GM23338 (cell line): ENCODE measurements around the gene GPR22. TPM values are rescaled to one million over a fixed set of nuclear protein-coding genes. Genes with fewer than 3 reads are reported as not detected.

Experiments
- ATAC-seq: fragments of 200-7000 bp; cut with Tn5 transposase; 3 replicates; pipeline ENCODE4 v1.9.1; 2020
- DNase-seq: peaks from one replicate; pipeline ENCODE4 v3.0.0-alpha.2; 2015; ENCODE audit warnings: low spot score
- H2AFZ ChIP-seq: fragments of 200-600 bp; sonication (generic); 2 replicates; pipeline ENCODE4 v1.8.0; 2016; ENCODE audit warnings: antibody characterized with exemption, mild to moderate bottlenecking, moderate library complexity
- H3F3A ChIP-seq: fragments of 200-600 bp; sonication (generic); replicated peaks from 2 replicates; pipeline ENCODE4 v1.8.0; 2017; ENCODE audit warnings: antibody characterized with exemption, mixed run types, low read depth
- H3K27ac ChIP-seq: fragments of 200-600 bp; sonication (generic); 2 replicates; pipeline ENCODE4 v1.6.1; 2016; ENCODE audit warnings: low read depth
- H3K27me3 ChIP-seq: fragments of 200-600 bp; sonication (generic); 2 replicates; pipeline ENCODE4 v1.8.0; 2016; ENCODE audit warnings: mild to moderate bottlenecking, mixed run types, moderate library complexity; ENCODE audit not compliant: insufficient read depth
- H3K36me3 ChIP-seq: fragments of 200-600 bp; sonication (generic); 2 replicates; pipeline ENCODE4 v1.8.0; 2016; ENCODE audit warnings: mild to moderate bottlenecking; ENCODE audit not compliant: insufficient read depth
- H3K4me1 ChIP-seq: fragments of 200-600 bp; sonication (generic); 2 replicates; pipeline ENCODE4 v1.8.0; 2016; ENCODE audit warnings: mild to moderate bottlenecking, moderate library complexity; ENCODE audit not compliant: insufficient read depth
- H3K4me2 ChIP-seq: fragments of 200-600 bp; sonication (generic); 2 replicates; pipeline ENCODE4 v1.7.1; 2017; ENCODE audit warnings: mixed run types
- H3K4me3 ChIP-seq: fragments of 200-600 bp; sonication (generic); 2 replicates; pipeline ENCODE4 v1.6.1; 2016; ENCODE audit warnings: mixed run types
- H3K79me2 ChIP-seq: fragments of 200-600 bp; sonication (generic); replicated peaks from 2 replicates; pipeline ENCODE4 v1.8.0; 2017; ENCODE audit warnings: mild to moderate bottlenecking; ENCODE audit not compliant: insufficient read depth
- H3K9me2 ChIP-seq: fragments of 200-600 bp; sonication (generic); 2 replicates; pipeline ENCODE4 v1.8.0; 2017; ENCODE audit not compliant: insufficient read depth
- H4K20me1 ChIP-seq: fragments of 200-600 bp; sonication (generic); replicated peaks from 2 replicates; pipeline ENCODE4 v1.8.0; 2017; ENCODE audit warnings: mild to moderate bottlenecking; ENCODE audit not compliant: insufficient read depth
- H3K27ac Mint-ChIP-seq: 2 replicates; pipeline ENCODE4 v1.8.0; 2020; ENCODE audit warnings: inconsistent platforms, mild to moderate bottlenecking, moderate library complexity, mixed read lengths
- H3K27me3 Mint-ChIP-seq: 3 replicates; pipeline ENCODE4 v1.8.0; 2022; ENCODE audit warnings: low read depth, mild to moderate bottlenecking, moderate library complexity, mixed read lengths, inconsistent platforms; ENCODE audit not compliant: insufficient read depth, poor library complexity
- H3K36me3 Mint-ChIP-seq: 3 replicates; pipeline ENCODE4 v1.8.0; 2021; ENCODE audit warnings: low read depth, mild to moderate bottlenecking, inconsistent platforms, moderate library complexity, mixed read lengths
- H3K4me1 Mint-ChIP-seq: 3 replicates; pipeline ENCODE4 v1.8.0; 2020; ENCODE audit warnings: mild to moderate bottlenecking, inconsistent platforms, mixed read lengths
- H3K4me3 Mint-ChIP-seq: 3 replicates; pipeline ENCODE4 v1.8.0; 2021; ENCODE audit warnings: moderate library complexity, mild to moderate bottlenecking, inconsistent platforms, mixed read lengths
- H3K9me3 Mint-ChIP-seq: 3 replicates; pipeline ENCODE4 v1.8.0; 2020; ENCODE audit warnings: moderate library complexity, mild to moderate bottlenecking, inconsistent platforms, mixed read lengths
- CREB1 ChIP-seq: fragments of 250-450 bp; sonication (Bioruptor Pico); IDR thresholded peaks from 2 replicates; pipeline ENCODE4 v1.5.0; 2020; ENCODE audit warnings: low read depth, mild to moderate bottlenecking, moderate library complexity
- EZH2 ChIP-seq: fragments of 200-600 bp; sonication (generic); IDR thresholded peaks from one replicate; pipeline ENCODE4 v1.8.0; 2017; ENCODE audit warnings: antibody characterized with exemption, mild to moderate bottlenecking, low read depth; ENCODE audit not compliant: unreplicated experiment
- EZH2phosphoT487 ChIP-seq: fragments of 200-600 bp; sonication (generic); IDR thresholded peaks from one replicate; pipeline ENCODE4 v1.8.1; 2018; ENCODE audit warnings: antibody characterized with exemption; ENCODE audit not compliant: unreplicated experiment
- JUNB ChIP-seq: IDR thresholded peaks from one replicate; pipeline ENCODE4 v1.6.1; 2016; ENCODE audit warnings: antibody characterized with exemption; ENCODE audit not compliant: unreplicated experiment
- NANOG ChIP-seq: IDR thresholded peaks from 2 replicates; pipeline ENCODE4 v1.6.1; 2016; ENCODE audit warnings: antibody characterized with exemption, borderline replicate concordance
- POLR2AphosphoS5 ChIP-seq: IDR thresholded peaks from 2 replicates; pipeline ENCODE4 v1.6.1; 2016; ENCODE audit warnings: antibody characterized with exemption, low read depth
- STAT1 ChIP-seq: IDR thresholded peaks from one replicate; pipeline ENCODE4 v1.6.1; 2016; ENCODE audit warnings: antibody characterized with exemption; ENCODE audit not compliant: unreplicated experiment
- ZNF114 ChIP-seq: fragments of 250-450 bp; sonication (Bioruptor Pico); IDR thresholded peaks from 2 replicates; pipeline ENCODE4 v1.5.0; 2020; ENCODE audit warnings: mild to moderate bottlenecking, moderate library complexity
- ZNF331 ChIP-seq: fragments of 250-450 bp; sonication (Bioruptor Pico); IDR thresholded peaks from 2 replicates; pipeline ENCODE4 v1.5.0; 2020; ENCODE audit warnings: low read depth, mild to moderate bottlenecking, moderate library complexity
- long read RNA-seq: library from polyadenylated mRNA; unstranded; transcript quantifications from one replicate; pipeline ENCODE4 v2.0.0, GENCODE V29; 2020; ENCODE audit not compliant: unreplicated experiment
- polyA plus RNA-seq: library from polyadenylated mRNA; unstranded; fragments of >200 nt; fragmentation: Nextera tagmentation; extraction: Ambion mirVana; gene quantifications from 2 replicates; pipeline ENCODE4 v1.2.1, GENCODE V29; 2016
- total RNA-seq: library from RNA; depleted of rRNA; stranded (reverse); fragments of >200 nt; shearing (Covaris generic); gene quantifications from 2 replicates; pipeline ENCODE4 v1.2.3, GENCODE V29; 2014; rRNA removed
- TF ChIP-seq, protein P1 (sequence below): fragments of 250-450 bp; sonication (Bioruptor Pico); IDR thresholded peaks from 2 replicates; pipeline ENCODE4 v1.5.0; 2020; ENCODE audit warnings: mild to moderate bottlenecking, moderate library complexity
- TF ChIP-seq, protein P2 (sequence below), 2 experiments: fragments of 200-600 bp in 1 of 2; sonication (generic) in 1 of 2; conservative IDR thresholded peaks; 2 replicates each; pipeline versions ENCODE4 v1.5.1 to v1.6.1; 2016 to 2017; ENCODE audit warnings: antibody characterized with exemption in 2 of 2, low read depth in 2 of 2, mild to moderate bottlenecking in 2 of 2, moderate library complexity in 1 of 2
- TF ChIP-seq, protein P3 (sequence below): IDR thresholded peaks from 2 replicates; pipeline ENCODE4 v1.6.1; 2016; ENCODE audit warnings: antibody characterized with exemption
- TF ChIP-seq, protein P4 (sequence below): IDR thresholded peaks from one replicate; pipeline ENCODE4 v1.6.1; 2018; ENCODE audit warnings: antibody characterized with exemption; ENCODE audit not compliant: unreplicated experiment

Gene GPR22, protein sequence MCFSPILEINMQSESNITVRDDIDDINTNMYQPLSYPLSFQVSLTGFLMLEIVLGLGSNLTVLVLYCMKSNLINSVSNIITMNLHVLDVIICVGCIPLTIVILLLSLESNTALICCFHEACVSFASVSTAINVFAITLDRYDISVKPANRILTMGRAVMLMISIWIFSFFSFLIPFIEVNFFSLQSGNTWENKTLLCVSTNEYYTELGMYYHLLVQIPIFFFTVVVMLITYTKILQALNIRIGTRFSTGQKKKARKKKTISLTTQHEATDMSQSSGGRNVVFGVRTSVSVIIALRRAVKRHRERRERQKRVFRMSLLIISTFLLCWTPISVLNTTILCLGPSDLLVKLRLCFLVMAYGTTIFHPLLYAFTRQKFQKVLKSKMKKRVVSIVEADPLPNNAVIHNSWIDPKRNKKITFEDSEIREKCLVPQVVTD
- not detected in 2 replicates for total RNA-seq
- polyA plus RNA-seq, result 2.0 and 3.4 TPM in 2 replicates
- long read RNA-seq, result 0 reads

DNA sequence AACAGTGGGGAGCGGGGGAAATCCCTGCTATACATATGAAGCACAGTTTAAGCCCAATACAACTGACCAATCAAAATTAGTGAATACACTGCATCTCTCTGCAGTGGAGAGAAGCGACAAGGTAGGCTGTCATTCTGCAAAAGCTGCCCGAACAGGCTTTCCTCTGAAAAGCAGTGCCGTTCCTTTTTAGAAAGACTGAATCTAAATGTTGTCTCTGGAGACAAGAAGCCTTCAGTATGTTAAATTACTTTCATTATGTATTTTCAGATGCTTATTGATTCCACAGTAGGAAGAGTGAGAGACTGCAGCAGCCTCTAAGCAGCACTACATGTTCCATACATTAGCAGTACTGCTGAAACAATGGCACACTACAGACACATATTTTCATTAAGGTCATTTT, at the start of gene GPR22:
GPR22 (plus strand) TSS at position 129 of the 400 bp plus-strand sequence. CDS start 4,004 bp downstream, outside the sequence.
- no peaks in the 10 kb centered on the region for H3K27me3 ChIP-seq
- H3K4me3 Mint-ChIP-seq, result no peak within 1 kb of the TSS
- H3K4me1 ChIP-seq, result no peaks in the 10 kb centered on the region
- DNase-seq (peak; percentile 18), ATAC-seq (peak; percentile 54)
- no peaks in the 10 kb centered on the region for H3F3A ChIP-seq
- H3K27ac ChIP-seq, result no peak within 1 kb of the TSS
- no peaks in the 10 kb centered on the region for H3K9me3 Mint-ChIP-seq
- H3K4me3 ChIP-seq, result no peak within 1 kb of the TSS
- H3K27me3 Mint-ChIP-seq, result no peaks in the 10 kb centered on the region
- TF ChIP-seq ZNF331 (CRISPR knock-in tag) (no peak), STAT1 (no peak), EZH2phosphoT487 (no peak), CREB1 (CRISPR knock-in tag) (no peak), NANOG (no peak), POLR2AphosphoS5 (no peak), EZH2 (no peak), ZNF114 (CRISPR knock-in tag) (no peak), JUNB (no peak)
- TF ChIP-seq, protein P1, sequence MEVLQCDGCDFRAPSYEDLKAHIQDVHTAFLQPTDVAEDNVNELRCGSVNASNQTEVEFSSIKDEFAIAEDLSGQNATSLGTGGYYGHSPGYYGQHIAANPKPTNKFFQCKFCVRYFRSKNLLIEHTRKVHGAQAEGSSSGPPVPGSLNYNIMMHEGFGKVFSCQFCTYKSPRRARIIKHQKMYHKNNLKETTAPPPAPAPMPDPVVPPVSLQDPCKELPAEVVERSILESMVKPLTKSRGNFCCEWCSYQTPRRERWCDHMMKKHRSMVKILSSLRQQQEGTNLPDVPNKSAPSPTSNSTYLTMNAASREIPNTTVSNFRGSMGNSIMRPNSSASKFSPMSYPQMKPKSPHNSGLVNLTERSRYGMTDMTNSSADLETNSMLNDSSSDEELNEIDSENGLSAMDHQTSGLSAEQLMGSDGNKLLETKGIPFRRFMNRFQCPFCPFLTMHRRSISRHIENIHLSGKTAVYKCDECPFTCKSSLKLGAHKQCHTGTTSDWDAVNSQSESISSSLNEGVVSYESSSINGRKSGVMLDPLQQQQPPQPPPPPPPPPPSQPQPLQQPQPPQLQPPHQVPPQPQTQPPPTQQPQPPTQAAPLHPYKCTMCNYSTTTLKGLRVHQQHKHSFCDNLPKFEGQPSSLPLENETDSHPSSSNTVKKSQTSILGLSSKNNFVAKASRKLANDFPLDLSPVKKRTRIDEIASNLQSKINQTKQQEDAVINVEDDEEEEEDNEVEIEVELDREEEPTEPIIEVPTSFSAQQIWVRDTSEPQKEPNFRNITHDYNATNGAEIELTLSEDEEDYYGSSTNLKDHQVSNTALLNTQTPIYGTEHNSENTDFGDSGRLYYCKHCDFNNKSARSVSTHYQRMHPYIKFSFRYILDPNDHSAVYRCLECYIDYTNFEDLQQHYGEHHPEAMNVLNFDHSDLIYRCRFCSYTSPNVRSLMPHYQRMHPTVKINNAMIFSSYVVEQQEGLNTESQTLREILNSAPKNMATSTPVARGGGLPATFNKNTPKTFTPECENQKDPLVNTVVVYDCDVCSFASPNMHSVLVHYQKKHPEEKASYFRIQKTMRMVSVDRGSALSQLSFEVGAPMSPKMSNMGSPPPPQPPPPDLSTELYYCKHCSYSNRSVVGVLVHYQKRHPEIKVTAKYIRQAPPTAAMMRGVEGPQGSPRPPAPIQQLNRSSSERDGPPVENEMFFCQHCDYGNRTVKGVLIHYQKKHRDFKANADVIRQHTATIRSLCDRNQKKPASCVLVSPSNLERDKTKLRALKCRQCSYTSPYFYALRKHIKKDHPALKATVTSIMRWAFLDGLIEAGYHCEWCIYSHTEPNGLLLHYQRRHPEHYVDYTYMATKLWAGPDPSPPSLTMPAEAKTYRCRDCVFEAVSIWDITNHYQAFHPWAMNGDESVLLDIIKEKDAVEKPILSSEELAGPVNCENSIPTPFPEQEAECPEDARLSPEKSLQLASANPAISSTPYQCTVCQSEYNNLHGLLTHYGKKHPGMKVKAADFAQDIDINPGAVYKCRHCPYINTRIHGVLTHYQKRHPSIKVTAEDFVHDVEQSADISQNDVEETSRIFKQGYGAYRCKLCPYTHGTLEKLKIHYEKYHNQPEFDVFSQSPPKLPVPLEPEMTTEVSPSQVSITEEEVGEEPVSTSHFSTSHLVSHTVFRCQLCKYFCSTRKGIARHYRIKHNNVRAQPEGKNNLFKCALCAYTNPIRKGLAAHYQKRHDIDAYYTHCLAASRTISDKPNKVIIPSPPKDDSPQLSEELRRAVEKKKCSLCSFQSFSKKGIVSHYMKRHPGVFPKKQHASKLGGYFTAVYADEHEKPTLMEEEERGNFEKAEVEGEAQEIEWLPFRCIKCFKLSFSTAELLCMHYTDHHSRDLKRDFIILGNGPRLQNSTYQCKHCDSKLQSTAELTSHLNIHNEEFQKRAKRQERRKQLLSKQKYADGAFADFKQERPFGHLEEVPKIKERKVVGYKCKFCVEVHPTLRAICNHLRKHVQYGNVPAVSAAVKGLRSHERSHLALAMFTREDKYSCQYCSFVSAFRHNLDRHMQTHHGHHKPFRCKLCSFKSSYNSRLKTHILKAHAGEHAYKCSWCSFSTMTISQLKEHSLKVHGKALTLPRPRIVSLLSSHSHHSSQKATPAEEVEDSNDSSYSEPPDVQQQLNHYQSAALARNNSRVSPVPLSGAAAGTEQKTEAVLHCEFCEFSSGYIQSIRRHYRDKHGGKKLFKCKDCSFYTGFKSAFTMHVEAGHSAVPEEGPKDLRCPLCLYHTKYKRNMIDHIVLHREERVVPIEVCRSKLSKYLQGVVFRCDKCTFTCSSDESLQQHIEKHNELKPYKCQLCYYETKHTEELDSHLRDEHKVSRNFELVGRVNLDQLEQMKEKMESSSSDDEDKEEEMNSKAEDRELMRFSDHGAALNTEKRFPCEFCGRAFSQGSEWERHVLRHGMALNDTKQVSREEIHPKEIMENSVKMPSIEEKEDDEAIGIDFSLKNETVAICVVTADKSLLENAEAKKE, result no peak
- TF ChIP-seq, protein P2, sequence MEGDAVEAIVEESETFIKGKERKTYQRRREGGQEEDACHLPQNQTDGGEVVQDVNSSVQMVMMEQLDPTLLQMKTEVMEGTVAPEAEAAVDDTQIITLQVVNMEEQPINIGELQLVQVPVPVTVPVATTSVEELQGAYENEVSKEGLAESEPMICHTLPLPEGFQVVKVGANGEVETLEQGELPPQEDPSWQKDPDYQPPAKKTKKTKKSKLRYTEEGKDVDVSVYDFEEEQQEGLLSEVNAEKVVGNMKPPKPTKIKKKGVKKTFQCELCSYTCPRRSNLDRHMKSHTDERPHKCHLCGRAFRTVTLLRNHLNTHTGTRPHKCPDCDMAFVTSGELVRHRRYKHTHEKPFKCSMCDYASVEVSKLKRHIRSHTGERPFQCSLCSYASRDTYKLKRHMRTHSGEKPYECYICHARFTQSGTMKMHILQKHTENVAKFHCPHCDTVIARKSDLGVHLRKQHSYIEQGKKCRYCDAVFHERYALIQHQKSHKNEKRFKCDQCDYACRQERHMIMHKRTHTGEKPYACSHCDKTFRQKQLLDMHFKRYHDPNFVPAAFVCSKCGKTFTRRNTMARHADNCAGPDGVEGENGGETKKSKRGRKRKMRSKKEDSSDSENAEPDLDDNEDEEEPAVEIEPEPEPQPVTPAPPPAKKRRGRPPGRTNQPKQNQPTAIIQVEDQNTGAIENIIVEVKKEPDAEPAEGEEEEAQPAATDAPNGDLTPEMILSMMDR (conservative IDR thresholded peaks at IDR 0.05; ENCODE audit: low read depth in 2 of 2), result no peak
- TF ChIP-seq, protein P3, sequence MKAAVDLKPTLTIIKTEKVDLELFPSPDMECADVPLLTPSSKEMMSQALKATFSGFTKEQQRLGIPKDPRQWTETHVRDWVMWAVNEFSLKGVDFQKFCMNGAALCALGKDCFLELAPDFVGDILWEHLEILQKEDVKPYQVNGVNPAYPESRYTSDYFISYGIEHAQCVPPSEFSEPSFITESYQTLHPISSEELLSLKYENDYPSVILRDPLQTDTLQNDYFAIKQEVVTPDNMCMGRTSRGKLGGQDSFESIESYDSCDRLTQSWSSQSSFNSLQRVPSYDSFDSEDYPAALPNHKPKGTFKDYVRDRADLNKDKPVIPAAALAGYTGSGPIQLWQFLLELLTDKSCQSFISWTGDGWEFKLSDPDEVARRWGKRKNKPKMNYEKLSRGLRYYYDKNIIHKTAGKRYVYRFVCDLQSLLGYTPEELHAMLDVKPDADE, result no peak
- TF ChIP-seq, protein P4, sequence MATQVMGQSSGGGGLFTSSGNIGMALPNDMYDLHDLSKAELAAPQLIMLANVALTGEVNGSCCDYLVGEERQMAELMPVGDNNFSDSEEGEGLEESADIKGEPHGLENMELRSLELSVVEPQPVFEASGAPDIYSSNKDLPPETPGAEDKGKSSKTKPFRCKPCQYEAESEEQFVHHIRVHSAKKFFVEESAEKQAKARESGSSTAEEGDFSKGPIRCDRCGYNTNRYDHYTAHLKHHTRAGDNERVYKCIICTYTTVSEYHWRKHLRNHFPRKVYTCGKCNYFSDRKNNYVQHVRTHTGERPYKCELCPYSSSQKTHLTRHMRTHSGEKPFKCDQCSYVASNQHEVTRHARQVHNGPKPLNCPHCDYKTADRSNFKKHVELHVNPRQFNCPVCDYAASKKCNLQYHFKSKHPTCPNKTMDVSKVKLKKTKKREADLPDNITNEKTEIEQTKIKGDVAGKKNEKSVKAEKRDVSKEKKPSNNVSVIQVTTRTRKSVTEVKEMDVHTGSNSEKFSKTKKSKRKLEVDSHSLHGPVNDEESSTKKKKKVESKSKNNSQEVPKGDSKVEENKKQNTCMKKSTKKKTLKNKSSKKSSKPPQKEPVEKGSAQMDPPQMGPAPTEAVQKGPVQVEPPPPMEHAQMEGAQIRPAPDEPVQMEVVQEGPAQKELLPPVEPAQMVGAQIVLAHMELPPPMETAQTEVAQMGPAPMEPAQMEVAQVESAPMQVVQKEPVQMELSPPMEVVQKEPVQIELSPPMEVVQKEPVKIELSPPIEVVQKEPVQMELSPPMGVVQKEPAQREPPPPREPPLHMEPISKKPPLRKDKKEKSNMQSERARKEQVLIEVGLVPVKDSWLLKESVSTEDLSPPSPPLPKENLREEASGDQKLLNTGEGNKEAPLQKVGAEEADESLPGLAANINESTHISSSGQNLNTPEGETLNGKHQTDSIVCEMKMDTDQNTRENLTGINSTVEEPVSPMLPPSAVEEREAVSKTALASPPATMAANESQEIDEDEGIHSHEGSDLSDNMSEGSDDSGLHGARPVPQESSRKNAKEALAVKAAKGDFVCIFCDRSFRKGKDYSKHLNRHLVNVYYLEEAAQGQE, result no peak
- no peak within 1 kb of the TSS for H2AFZ ChIP-seq
- H3K27ac Mint-ChIP-seq, result no peak within 1 kb of the TSS
- no peak within 1 kb of the TSS for H3K4me2 ChIP-seq
- H3K36me3 Mint-ChIP-seq, result no peaks in the 10 kb centered on the region
- H3K4me1 Mint-ChIP-seq, result peaks cover 13% of the 10 kb centered on the region
- H3K79me2 ChIP-seq, result no peaks in the 10 kb centered on the region
- H3K36me3 ChIP-seq, result no peaks in the 10 kb centered on the region
- H4K20me1 ChIP-seq, result no peaks in the 10 kb centered on the region
- no peaks in the 10 kb centered on the region for H3K9me2 ChIP-seq
